Astrocyte (in vitro differentiated cells and primary cell): ENCODE data around the gene SHISAL2B.

Experiments used
- EZH2 ChIP-seq: IDR thresholded peaks from 2 replicates; pipeline ENCODE4 v1.6.1; 2012; ENCODE audit warnings: mild to moderate bottlenecking, low read length, inconsistent platforms; ENCODE audit not compliant: insufficient read depth
- TF ChIP-seq, protein P1 (sequence below): IDR thresholded peaks from 2 replicates; pipeline ENCODE4 v1.5.1; 2011; ENCODE audit warnings: low read depth, mild to moderate bottlenecking, inconsistent platforms, low read length, moderate library complexity; ENCODE audit not compliant: insufficient read depth

DNA sequence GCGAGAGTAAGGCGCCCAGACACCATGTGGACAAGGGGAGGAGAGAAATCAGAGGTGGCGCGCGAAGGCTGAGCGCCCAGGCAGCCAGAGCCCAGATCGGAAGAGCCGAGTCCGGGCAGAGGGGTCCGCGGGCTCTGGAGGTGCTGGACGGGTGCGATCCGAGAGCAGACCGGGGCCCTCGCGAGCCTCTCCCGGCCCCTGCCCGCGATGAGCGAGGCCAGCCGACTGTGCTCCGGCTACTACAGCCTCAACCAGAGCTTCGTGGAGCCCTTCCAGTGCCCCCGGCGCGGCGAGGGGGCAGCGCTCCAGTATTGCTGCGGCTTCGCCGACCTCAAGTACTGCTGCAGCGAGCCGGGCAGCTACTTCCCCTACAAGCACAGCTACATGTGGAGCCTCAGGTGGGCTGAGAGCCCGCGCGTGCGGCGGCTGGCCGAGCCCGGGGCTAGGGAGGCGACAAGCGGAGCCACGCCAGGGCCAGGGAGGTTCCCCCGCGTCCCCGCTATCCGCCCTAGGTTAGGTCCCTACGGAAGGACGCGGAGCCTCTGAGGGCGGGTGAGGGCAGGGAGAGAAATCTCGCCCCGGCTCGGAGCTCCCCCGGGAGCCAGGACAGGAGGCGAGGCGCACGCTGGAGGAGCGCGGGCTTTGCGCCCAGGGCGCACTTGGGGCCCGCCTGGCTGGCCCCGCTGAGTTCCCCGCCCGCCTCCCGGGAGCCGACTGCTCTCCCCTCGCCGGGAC lies at the start of gene SHISAL2B:
- TF ChIP-seq, protein P1, sequence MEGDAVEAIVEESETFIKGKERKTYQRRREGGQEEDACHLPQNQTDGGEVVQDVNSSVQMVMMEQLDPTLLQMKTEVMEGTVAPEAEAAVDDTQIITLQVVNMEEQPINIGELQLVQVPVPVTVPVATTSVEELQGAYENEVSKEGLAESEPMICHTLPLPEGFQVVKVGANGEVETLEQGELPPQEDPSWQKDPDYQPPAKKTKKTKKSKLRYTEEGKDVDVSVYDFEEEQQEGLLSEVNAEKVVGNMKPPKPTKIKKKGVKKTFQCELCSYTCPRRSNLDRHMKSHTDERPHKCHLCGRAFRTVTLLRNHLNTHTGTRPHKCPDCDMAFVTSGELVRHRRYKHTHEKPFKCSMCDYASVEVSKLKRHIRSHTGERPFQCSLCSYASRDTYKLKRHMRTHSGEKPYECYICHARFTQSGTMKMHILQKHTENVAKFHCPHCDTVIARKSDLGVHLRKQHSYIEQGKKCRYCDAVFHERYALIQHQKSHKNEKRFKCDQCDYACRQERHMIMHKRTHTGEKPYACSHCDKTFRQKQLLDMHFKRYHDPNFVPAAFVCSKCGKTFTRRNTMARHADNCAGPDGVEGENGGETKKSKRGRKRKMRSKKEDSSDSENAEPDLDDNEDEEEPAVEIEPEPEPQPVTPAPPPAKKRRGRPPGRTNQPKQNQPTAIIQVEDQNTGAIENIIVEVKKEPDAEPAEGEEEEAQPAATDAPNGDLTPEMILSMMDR, result no peak
- TF ChIP-seq EZH2, result no peak
